ENCODE results near the gene HSPA12A. TPM values are rescaled to one million over a fixed set of nuclear protein-coding genes. Genes with fewer than 3 reads are reported as not detected.

Gene HSPA12A
- total RNA-seq, 2 experiments from 2014 or later: 0.49 TPM; not detected in 1

- Mint-ChIP-seq H3K9me3 (peaks cover 2% of the 10 kb centered on the region), H3K4me3 (peak overlapping the region; percentile 80), H3K27ac (no peak overlapping the region), H3K4me1 (ENCODE audit: low read depth) (peaks cover 5% of the 10 kb centered on the region), H3K27me3 (peaks cover 80% of the 10 kb centered on the region), H3K36me3 (ENCODE audit: low read depth) (no peaks in the 10 kb centered on the region)
- ChIA-PET POLR2A (interaction anchor here (0.5 kb wide), 1 partner anchor 1454 kb away, joined by 3 read pairs; no protein-coding TSS in a partner anchor), CTCF (interaction anchor here (0.8 kb wide), 1 partner anchor 44 kb away, joined by 3 read pairs; no protein-coding TSS in a partner anchor)
- Histone ChIP-seq H3K27ac (ENCODE audit: low read depth in 1 of 2, low read length in 2 of 2) (no peak overlapping the region), H3K4me1 (ENCODE audit: insufficient read depth, low read length) (peaks cover 17% of the 10 kb centered on the region), H3K27me3 (ENCODE audit: control insufficient read depth in 1 of 2, insufficient read depth in 2 of 2, low read length in 2 of 2) (peaks cover 54 to 81% of the 10 kb centered on the region in 2 experiments), H3K9me3 (ENCODE audit: control insufficient read depth in 1 of 2, insufficient read depth in 1 of 2, low read length in 2 of 2) (peaks cover 0 to 24% of the 10 kb centered on the region in 2 experiments), H3K36me3 (ENCODE audit: insufficient read depth, low read length) (no peaks in the 10 kb centered on the region), H3K4me3 (ENCODE audit: low read length) (no peak overlapping the region)
- no peak for DNase-seq
- intact Hi-C loops (cut with DNase I, micrococcal nuclease): loop anchor here in 1 of 2 experiments (5.0 to 10.0 kb wide), 2 partner anchors 429 to 631 kb away; partner anchors contain the start of gene PDZD8
- no peak for TF ChIP-seq CTCF (IDR thresholded peaks at IDR 0.05)
- no peak for ATAC-seq (ENCODE audit: poor library complexity)
Observed at GRCh38 chr10:116743266-116744064, 1.1 kb upstream of the HSPA12A start.

- Mint-ChIP-seq H3K36me3 (ENCODE audit: low read depth) (no peaks in the 10 kb centered on the region), H3K27ac (no peak overlapping the region), H3K4me3 (peak overlapping the region; percentile 60), H3K9me3 (no peaks in the 10 kb centered on the region), H3K27me3 (peaks cover 81% of the 10 kb centered on the region), H3K4me1 (ENCODE audit: low read depth) (peaks cover 5% of the 10 kb centered on the region)
- Histone ChIP-seq H3K27me3 (ENCODE audit: control insufficient read depth in 1 of 2, insufficient read depth in 2 of 2, low read length in 2 of 2) (peaks cover 51 to 88% of the 10 kb centered on the region in 2 experiments), H3K4me3 (ENCODE audit: low read length) (peak overlapping the region; percentile 26), H3K4me1 (ENCODE audit: insufficient read depth, low read length) (peaks cover 17% of the 10 kb centered on the region), H3K9me3 (ENCODE audit: control insufficient read depth in 1 of 2, insufficient read depth in 1 of 2, low read length in 2 of 2) (peaks cover 6 to 30% of the 10 kb centered on the region in 2 experiments), H3K36me3 (ENCODE audit: insufficient read depth, low read length) (no peaks in the 10 kb centered on the region), H3K27ac (ENCODE audit: low read depth in 1 of 2, low read length in 2 of 2) (no peak overlapping the region)
- ChIA-PET CTCF (no interaction called here), POLR2A (no interaction called here)
- intact Hi-C loops (cut with DNase I, micrococcal nuclease): loop anchor here in 1 of 2 experiments (5.0 to 10.0 kb wide), 2 partner anchors 431 to 633 kb away; partner anchors contain the start of gene PDZD8
- TF ChIP-seq CTCF (IDR thresholded peaks at IDR 0.05): no peak
- no peak for ATAC-seq (ENCODE audit: poor library complexity)
- DNase-seq: peak in 1 of 14 experiments; percentile 22
Observed at GRCh38 chr10:116741391-116742351, 695 bp downstream of the HSPA12A start.

- H3K9me3 ChIP-seq (ENCODE audit: control insufficient read depth in 1 of 2, insufficient read depth in 1 of 2, low read length in 2 of 2): peaks cover 6 to 30% of the 10 kb centered on the region in 2 experiments
- Mint-ChIP-seq H3K27ac (no peak overlapping the region), H3K4me3 (no peak overlapping the region), H3K4me1 (ENCODE audit: low read depth) (peaks cover 5% of the 10 kb centered on the region), H3K27me3 (peaks cover 81% of the 10 kb centered on the region), H3K36me3 (ENCODE audit: low read depth) (no peaks in the 10 kb centered on the region), H3K9me3 (no peaks in the 10 kb centered on the region)
- no peak for ATAC-seq (ENCODE audit: poor library complexity)
- H3K27me3 ChIP-seq (ENCODE audit: control insufficient read depth in 1 of 2, insufficient read depth in 2 of 2, low read length in 2 of 2): peaks cover 55 to 89% of the 10 kb centered on the region in 2 experiments
- H3K36me3 ChIP-seq (ENCODE audit: insufficient read depth, low read length): no peaks in the 10 kb centered on the region
- TF ChIP-seq CTCF (IDR thresholded peaks at IDR 0.05): no peak
- no peak overlapping the region for H3K4me3 ChIP-seq (ENCODE audit: low read length)
- ChIA-PET POLR2A (no interaction called here), CTCF (no interaction called here)
- intact Hi-C loops (cut with DNase I, micrococcal nuclease): loop anchor here in 1 of 2 experiments (5.0 to 10.0 kb wide), 2 partner anchors 431 to 634 kb away; partner anchors contain the start of gene PDZD8
- H3K27ac ChIP-seq (ENCODE audit: low read depth in 1 of 2, low read length in 2 of 2): no peak overlapping the region
- peaks cover 17% of the 10 kb centered on the region for H3K4me1 ChIP-seq (ENCODE audit: insufficient read depth, low read length)
- no peak for DNase-seq
Observed at GRCh38 chr10:116740971-116741370, 1.4 kb downstream of the HSPA12A start.

Measured in CD4-positive, alpha-beta T cell (primary cell).